ENCODE data around the gene TCEAL6.
A peak's percentile ranks its signal among the peaks of the same experiment; 100 is the strongest.
"Not testable (repeated sequence)": the region's sequence is repeated elsewhere in the genome, so short reads cannot be mapped to it uniquely, and the experiment has no call there.

TCEAL6 gene

DNA sequence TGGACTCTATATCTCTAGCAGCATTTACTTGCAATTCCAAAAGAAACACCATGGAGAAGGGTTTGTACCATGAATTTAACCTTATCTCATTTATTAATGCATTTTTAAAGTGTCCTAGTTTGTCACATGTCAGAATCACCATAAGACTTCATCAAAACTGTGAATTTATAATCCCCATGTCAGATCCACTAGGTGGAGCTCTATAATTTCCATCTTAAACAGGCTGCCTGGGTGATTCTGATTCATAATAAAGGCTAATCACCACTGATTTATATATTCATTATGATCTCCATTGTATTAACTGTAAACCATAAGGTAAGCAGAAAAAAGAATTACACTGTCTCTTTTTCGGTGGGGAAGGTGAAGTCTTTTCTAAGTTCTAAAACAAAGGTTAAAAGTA, 12.8 kb downstream of the TCEAL6 start:
- no peak overlapping the region for H3K4me3 ChIP-seq (replicated peaks; ENCODE audit: low read depth, low read length)
- no peak for DNase-seq (ENCODE audit: extremely low read depth, low read depth)
- TF ChIP-seq, protein P1, sequence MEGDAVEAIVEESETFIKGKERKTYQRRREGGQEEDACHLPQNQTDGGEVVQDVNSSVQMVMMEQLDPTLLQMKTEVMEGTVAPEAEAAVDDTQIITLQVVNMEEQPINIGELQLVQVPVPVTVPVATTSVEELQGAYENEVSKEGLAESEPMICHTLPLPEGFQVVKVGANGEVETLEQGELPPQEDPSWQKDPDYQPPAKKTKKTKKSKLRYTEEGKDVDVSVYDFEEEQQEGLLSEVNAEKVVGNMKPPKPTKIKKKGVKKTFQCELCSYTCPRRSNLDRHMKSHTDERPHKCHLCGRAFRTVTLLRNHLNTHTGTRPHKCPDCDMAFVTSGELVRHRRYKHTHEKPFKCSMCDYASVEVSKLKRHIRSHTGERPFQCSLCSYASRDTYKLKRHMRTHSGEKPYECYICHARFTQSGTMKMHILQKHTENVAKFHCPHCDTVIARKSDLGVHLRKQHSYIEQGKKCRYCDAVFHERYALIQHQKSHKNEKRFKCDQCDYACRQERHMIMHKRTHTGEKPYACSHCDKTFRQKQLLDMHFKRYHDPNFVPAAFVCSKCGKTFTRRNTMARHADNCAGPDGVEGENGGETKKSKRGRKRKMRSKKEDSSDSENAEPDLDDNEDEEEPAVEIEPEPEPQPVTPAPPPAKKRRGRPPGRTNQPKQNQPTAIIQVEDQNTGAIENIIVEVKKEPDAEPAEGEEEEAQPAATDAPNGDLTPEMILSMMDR (IDR thresholded peaks at IDR 0.05; ENCODE audit: low read depth, low read length, missing control alignments): peak; percentile 3

DNA sequence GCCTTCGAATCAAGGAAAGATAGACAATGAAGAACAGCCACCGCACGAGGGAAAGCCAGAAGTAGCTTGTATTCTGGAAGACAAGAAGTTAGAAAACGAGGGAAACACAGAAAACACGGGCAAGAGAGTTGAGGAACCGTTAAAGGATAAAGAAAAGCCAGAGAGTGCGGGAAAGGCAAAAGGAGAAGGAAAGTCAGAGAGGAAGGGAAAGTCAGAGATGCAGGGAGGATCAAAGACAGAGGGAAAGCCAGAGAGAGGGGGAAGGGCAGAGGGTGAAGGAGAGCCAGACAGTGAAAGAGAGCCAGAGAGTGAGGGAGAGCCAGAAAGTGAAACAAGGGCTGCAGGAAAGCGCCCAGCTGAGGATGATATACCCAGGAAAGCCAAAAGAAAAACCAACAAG, 15.4 kb downstream of the TCEAL6 start:
- no peak overlapping the region for H3K4me3 ChIP-seq (replicated peaks; ENCODE audit: low read depth, low read length)
- no peak for DNase-seq (ENCODE audit: extremely low read depth, low read depth)

DNA sequence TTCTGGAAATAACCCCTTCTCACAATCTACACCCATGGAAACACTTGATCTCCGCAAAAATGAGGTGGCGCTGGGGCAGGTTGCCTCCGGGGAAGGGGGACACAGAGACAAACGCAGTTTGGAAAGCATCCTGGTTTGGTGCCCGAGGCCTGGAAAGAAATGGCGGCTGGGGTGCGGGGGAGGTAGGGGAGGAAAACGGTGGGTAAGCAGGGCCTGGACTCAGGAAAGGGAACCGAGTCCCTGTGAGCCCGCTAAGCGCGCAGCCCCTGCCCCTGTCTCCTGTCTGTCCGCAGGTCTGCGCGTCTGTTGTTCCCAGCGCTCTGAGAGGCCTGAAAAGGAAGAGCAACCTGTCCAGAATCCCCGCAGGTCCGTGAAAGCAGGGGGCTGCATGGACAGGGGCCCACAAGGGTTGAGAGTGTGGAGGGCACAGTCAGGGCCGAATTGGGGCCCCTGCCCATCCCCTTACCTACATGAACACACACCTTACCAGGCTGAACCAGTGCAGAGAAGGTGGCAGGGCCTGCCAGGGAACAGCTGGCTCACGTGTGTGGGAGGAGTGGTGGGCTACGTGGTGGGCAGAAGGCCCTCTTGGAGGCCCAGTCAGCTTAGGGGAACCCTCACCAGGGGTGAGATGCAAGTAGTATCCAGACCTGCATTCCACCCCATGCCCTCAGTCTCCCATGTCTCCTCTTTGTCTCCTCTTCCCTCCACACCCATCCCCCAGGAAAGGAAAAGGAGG, 16.0 kb downstream of the TCEAL6 start:
- DNase-seq (ENCODE audit: extremely low read depth, low read depth); H3K4me3 ChIP-seq (replicated peaks; ENCODE audit: low read depth, low read length): not testable (repeated sequence)

More for the DNA sequence above, 15.4 kb downstream of the TCEAL6 start:
- TF ChIP-seq, protein P1 (IDR thresholded peaks at IDR 0.05; ENCODE audit: low read depth, low read length, missing control alignments): no peak

DNA sequence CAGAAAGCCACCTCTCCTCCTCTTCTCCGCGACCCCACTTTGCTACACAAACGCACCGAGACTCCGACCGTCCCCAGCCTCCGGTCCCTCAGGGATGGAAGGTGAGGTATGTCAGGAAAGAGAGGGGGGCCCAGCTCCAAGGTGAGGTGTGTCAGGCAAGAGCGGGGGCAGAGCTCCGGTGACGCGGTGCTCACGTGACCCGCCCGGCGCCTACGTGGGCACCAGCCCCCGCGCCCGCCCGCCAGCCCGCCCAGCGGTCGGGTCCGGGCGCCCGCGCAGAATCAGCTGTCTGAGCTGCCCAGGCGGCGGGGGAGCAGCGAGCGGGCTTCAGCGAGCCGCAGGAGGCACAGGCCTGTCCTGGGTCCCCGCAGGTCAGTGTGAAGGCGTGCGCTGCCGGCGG, 16.8 kb downstream of the TCEAL6 start, which contains the start of gene TCEAL2:
Gene TCEAL2, plus strand, starts transcription at position 244 of the 400 bp plus-strand sequence. CDS start 1,152 bp downstream, outside the sequence.
- H3K4me3 ChIP-seq (replicated peaks; ENCODE audit: low read depth, low read length); DNase-seq (ENCODE audit: extremely low read depth, low read depth): not testable (repeated sequence)

DNA sequence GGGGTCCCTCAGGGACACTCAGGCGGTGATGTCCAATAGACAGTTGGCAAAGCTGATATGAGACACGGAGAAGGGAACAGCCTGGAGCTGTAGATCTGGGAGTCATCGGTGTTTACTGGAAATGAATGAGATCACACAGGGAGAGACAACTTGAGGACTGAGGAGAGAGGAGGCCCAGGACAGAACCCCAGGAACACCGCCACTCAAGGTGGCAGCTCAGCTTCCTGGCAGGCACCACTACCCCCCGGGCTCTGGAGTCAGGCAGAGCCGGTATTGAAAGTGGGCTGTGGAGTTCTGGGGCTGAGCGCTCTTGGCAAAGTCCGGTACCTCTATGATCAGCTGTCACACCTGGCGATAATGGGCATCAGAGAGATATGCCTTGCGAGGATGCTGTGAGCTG, 17.3 kb downstream of the TCEAL6 start:
- DNase-seq (ENCODE audit: extremely low read depth, low read depth); H3K4me3 ChIP-seq (replicated peaks; ENCODE audit: low read depth, low read length): not testable (repeated sequence)

DNA sequence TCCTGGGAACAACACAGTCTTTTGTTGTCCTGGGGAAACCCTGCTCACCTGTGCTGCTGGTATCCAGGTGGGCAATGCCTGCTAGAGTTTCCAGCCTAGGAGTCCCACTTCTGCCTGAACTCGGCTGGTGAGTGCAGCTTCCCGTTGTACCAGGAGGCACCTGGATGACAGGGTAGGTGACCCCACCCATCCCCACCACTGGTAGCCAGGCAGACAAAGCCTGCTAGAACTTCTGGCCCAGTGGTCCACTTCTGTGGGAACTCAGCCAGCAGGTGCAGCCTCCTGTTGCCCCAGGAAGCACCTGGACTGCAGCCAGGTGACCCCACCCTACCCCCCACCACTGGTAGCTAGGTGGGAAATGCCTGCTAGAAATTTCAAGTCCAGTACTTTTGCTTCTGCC, 26.5 kb downstream of the TCEAL6 start:
- TF ChIP-seq, protein P1 (IDR thresholded peaks at IDR 0.05; ENCODE audit: low read depth, low read length, missing control alignments): no peak
- no peak for DNase-seq (ENCODE audit: extremely low read depth, low read depth)
- no peak overlapping the region for H3K4me3 ChIP-seq (replicated peaks; ENCODE audit: low read depth, low read length)

DNA sequence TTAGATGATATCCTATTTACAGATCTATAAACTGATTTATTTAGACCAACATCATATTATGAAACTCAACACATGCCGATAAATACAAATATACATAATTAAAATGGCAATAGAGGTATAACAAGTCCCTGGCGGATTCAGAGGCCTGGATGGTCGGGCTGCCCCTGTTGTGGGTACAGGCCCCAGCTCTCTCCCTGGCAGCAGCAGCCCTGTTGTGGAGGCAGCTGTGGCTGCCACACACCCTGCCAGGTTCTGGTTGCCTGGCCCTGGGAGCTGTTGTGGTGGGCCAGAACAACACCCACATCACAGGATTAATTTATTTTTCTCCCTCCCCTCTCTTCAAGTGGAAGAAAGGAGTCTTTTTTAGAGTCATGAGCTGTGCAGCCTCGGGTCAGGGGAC, 28.9 kb downstream of the TCEAL6 start:
- H3K4me3 ChIP-seq (replicated peaks; ENCODE audit: low read depth, low read length): no peak overlapping the region
- TF ChIP-seq, protein P1 (IDR thresholded peaks at IDR 0.05; ENCODE audit: low read depth, low read length, missing control alignments): no peak
- DNase-seq (ENCODE audit: extremely low read depth, low read depth): no peak
